ENCODE data around the gene UBE2J1. TPM values are rescaled to one million over a fixed set of nuclear protein-coding genes. Genes with fewer than 3 reads are reported as not detected.

UBE2J1 gene
- total and polyA plus RNA-seq, 10 of the 15 experiments (the other 5 are each of a cell fraction or from before 2014, with no cell fraction given) = 48.7 to 131 (median 90.0) TPM

- TF ChIP-seq TCF3 (IDR thresholded peaks at IDR 0.05; ENCODE audit: borderline replicate concordance, insufficient read depth, low read depth, low read length) (no peak), SUZ12 (IDR thresholded peaks at IDR 0.05; ENCODE audit: unreplicated experiment) (no peak), MYC (IDR thresholded peaks at IDR 0.05; ENCODE audit: insufficient read depth, insufficient read length, insufficient replicate concordance, low read length, severe bottlenecking) (no peak), NFYA (IDR thresholded peaks at IDR 0.05; ENCODE audit: borderline replicate concordance, low read depth, low read length) (no peak)
Measured at GRCh38 chr6:89330910-89331309, 21.6 kb downstream of the UBE2J1 start (continued).

GRCh38 chr6:89328976-89329375, 23.5 kb downstream of the UBE2J1 start:
- H3K9ac ChIP-seq (ENCODE audit: control insufficient read depth, insufficient read depth, low read length) = no peak overlapping the region
- H3K27me3 ChIP-seq (replicated peaks in 1 of 2; ENCODE audit: control insufficient read depth in 2 of 2, insufficient read depth in 2 of 2, low read length in 1 of 2) = no peaks in the 10 kb centered on the region
- no peaks in the 10 kb centered on the region for H3K4me1 ChIP-seq (ENCODE audit: control insufficient read depth, insufficient read depth, low read length)
- no TSS peak for BruUV-seq (replicated peaks)
- intact Hi-C loops (cut with micrococcal nuclease; ENCODE audit: unreplicated experiment) = no loop called here
- ChIA-PET CTCF (interaction anchor here (1.1 kb wide), 1 partner anchor 38 kb away, joined by 3 read pairs; no protein-coding TSS in a partner anchor), SMC1A (ENCODE audit: uncharacterized antibody, unreplicated experiment) (interaction anchor here (1.2 to 2.6 kb wide), 4 partner anchors 11 to 31 kb away, joined by 3 to 8 read pairs (median 4); no protein-coding TSS in a partner anchor), POLR2A (interaction anchor here (0.5 to 0.6 kb wide), 3 partner anchors 22 to 380 kb away, joined by 3 to 6 read pairs (median 4); no protein-coding TSS in a partner anchor), RAD21 (ENCODE audit: unreplicated experiment) (interaction anchor here (0.6 to 1.5 kb wide), 2 partner anchors 13 to 22 kb away, joined by 3 read pairs; no protein-coding TSS in a partner anchor)
- H3K4me3 ChIP-seq = no peak overlapping the region
- H3K4me2 ChIP-seq (ENCODE audit: control insufficient read depth, insufficient read depth) = no peak overlapping the region
- H3K9me3 ChIP-seq (replicated peaks; ENCODE audit: control insufficient read depth, insufficient read depth, low read length) = no peaks in the 10 kb centered on the region
- no peak overlapping the region for H2AFZ ChIP-seq (ENCODE audit: control insufficient read depth, low read depth, low read length)
- FAIRE-seq (no peak), DNase-seq (ENCODE audit: low read depth, low spot score) (no peak), ATAC-seq (no peak)
- no peak overlapping the region for H3K27ac ChIP-seq (ENCODE audit: control insufficient read depth, insufficient read depth)
- 100% methylated on average over 1 of the region's 1 CpG for WGBS (ENCODE audit: insufficient coverage, insufficient replicate concordance, low lambda C conversion rate, missing lambda C conversion rate)
- H3K36me3 ChIP-seq (ENCODE audit: control insufficient read depth in 2 of 2, insufficient read depth in 2 of 2, low read length in 1 of 2) = peaks cover 4 to 33% of the 10 kb centered on the region in 2 experiments
- in situ Hi-C loops (cut with MboI) = no loop called here
- H3K79me2 ChIP-seq (ENCODE audit: control insufficient read depth, insufficient read depth, low read length) = no peaks in the 10 kb centered on the region
- no peaks in the 10 kb centered on the region for H4K20me1 ChIP-seq (ENCODE audit: control insufficient read depth, insufficient read depth)
- no peak for TF ChIP-seq CREM (IDR thresholded peaks at IDR 0.05; ENCODE audit: low read depth)
- TF ChIP-seq ATF2 (IDR thresholded peaks at IDR 0.05; ENCODE audit: low read length) = no peak
- no peak for TF ChIP-seq DPF2 (IDR thresholded peaks at IDR 0.05)
- no peak for TF ChIP-seq IRF5 (IDR thresholded peaks at IDR 0.05; ENCODE audit: borderline replicate concordance)
- no peak for TF ChIP-seq HDAC6 (IDR thresholded peaks at IDR 0.05; ENCODE audit: unreplicated experiment)
- no peak for TF ChIP-seq MTA3 (IDR thresholded peaks at IDR 0.05; ENCODE audit: borderline replicate concordance, low read length)
- TF ChIP-seq ZNF207 (IDR thresholded peaks at IDR 0.05; ENCODE audit: borderline replicate concordance) = no peak
- TF ChIP-seq PML (IDR thresholded peaks at IDR 0.05; ENCODE audit: low read length) = no peak
- no peak for TF ChIP-seq MEF2A (IDR thresholded peaks at IDR 0.05; ENCODE audit: insufficient read depth, low read depth, low read length)
- no peak for TF ChIP-seq MLLT1 (IDR thresholded peaks at IDR 0.05)
- TF ChIP-seq REST (IDR thresholded peaks at IDR 0.05; ENCODE audit: low read depth, low read length) = no peak
